Measurements from ENCODE around the gene KYNU. TPM values are rescaled to one million over a fixed set of nuclear protein-coding genes. Genes with fewer than 3 reads are reported as not detected.
"Not testable (repeated sequence)": the region's sequence is repeated elsewhere in the genome, so short reads cannot be mapped to it uniquely, and the experiment has no call there.

The KYNU gene
- 12.0 TPM for total RNA-seq
- long read RNA-seq, full-length matches to known transcripts = 29 of 38 reads
- long read RNA-seq, partial matches to known transcripts = 5 of 38 reads
- long read RNA-seq, other reads (novel, unspliced or antisense) = 4 of 38 reads

DNA sequence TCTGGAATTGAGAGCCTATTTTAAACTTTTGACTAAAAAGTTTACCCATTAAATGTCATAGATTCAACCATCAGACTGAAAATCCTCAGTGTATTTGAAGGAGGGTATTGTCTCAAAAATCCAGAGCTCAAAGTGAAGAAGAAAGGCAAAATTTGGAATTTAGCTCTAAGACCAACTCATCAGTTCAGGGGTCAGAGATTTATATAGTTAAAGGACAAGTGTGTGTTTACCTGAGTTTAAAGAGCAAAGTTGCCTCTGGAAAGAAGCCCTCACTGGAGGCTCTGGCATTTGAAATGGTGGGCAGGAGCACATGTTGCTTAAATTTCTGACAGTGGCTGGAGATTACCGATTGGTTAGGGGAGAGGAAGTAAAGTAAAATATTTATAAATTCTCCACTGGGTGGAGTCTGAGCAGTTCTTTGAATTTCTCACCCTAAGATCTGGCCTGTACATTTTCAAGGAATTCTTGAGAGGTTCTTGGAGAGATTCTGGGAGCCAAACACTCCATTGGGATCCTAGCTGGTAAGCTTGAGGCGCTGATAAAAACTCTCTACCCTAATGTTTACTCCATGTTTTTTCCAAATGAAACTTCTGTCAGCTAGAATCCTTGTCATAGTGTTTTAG, at the start of gene KYNU:
Gene KYNU, plus strand, starts transcription at position 449 of the 623 bp plus-strand sequence. CDS start 7,704 bp downstream, outside the sequence.
- no peak for DNase-seq (ENCODE audit: low spot score)

DNA sequence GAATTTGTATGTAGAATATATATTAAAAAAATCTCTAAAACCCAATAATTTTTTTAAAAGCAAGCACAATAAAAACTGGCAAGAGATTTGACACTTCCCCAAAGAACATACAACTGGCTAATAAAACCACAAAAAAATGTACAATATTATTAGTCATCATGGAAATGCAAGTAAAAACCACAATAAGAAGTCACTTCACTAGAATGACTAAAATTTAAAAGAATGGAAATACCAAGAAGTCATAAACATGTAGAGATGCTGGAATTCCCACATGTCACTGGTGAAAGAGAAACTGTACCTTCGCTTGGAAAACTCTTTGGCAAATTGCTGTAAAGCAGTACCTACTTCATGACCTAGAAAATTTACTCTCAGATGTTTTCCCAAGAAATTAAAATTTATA, 43.4 kb upstream of the KYNU start:
- no peak for DNase-seq (ENCODE audit: low spot score)

DNA sequence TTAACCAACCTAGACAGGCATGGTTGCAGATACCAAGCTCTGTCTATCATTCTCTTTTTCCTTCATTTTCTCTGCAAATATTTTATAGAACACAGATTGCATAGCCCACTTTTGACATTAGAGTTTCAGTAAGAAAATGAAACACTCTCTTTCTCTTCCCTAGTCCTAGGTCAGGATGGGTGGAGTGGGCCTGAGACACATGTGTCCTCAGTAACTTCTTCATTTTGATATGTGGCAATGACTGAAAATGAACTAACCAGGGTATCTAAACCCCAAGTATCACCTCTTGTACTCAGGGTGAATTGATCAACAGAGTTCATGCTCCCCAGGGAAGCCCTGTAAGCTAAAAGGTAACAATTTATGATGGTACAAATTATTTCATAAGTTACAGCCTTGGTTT, 37.0 kb upstream of the KYNU start:
- no peak for DNase-seq (ENCODE audit: low spot score)

GRCh38 chr2:142841788-142842187, 35.7 kb upstream of the KYNU start:
- DNase-seq (ENCODE audit: low spot score) = no peak

DNA sequence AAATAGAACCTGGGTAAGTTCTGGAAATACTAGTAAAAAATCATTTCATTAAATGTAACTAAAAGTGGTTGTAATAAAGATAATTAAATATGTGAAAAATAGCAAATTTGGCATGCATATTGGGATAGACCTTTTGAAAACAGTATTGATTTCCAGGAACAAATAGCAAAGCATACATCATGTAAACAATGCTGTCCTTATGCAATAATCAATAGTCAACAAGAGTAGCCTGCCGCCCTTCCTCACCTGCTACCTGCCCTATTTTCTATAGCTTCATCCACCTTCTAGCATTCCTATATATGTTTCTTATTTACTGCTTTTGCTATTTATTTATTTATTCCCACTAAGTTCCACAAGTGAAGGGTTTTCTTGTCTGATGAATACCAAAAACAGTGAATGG, 35.1 kb upstream of the KYNU start:
- DNase-seq (ENCODE audit: low spot score) = no peak

DNA sequence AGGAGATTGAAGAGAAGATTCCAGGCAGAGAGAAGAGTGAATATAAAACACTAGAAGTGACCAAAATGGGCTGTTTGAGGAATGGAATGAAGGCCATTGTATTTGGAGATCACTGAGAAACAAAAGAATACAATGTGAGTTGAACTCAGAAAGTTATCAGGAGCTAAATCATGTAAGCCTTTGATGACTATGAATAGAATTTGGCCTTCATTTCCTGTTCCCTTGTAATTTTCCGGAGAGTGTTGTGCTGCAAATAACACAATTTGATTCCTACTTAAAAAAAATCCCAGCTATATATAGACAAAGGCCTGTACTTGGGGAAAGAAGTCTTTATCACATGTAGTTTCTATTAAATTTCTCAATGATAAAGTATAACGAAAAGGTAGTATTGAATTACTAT, 33.7 kb upstream of the KYNU start:
- no peak for DNase-seq (ENCODE audit: low spot score)

DNA sequence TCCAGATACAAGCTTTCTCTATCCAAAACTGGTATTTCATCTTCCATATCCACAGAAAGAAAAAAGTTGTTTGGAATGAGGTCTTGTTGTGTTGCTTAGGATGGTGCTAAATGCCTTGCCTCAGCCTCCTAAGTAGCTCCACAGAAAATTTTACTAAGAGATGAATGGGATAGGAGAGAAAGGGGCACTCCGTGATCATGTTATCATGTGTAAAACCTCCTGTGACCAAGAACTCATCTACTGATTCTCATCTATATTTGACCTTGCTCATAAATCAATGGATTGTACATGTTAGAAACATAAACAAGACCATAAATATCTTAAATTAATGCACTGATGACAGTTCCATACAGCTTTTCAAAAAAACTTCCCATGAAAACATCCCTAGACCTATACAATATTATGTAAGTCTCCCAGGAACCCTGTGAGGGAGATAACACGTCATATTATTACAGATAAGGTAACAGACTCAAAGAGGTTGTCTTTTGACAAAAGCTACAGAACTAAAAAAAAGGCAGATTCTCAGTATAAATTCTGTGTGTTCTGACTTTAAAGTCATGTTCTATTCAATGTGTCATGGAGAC, 29.3 kb upstream of the KYNU start:
- DNase-seq (ENCODE audit: low spot score) = no peak

GRCh38 chr2:142849820-142850219, 27.6 kb upstream of the KYNU start:
- no peak for DNase-seq (ENCODE audit: low spot score)

- no peak for DNase-seq (ENCODE audit: low spot score)
Measured at GRCh38 chr2:142853912-142854311, 23.6 kb upstream of the KYNU start.

DNA sequence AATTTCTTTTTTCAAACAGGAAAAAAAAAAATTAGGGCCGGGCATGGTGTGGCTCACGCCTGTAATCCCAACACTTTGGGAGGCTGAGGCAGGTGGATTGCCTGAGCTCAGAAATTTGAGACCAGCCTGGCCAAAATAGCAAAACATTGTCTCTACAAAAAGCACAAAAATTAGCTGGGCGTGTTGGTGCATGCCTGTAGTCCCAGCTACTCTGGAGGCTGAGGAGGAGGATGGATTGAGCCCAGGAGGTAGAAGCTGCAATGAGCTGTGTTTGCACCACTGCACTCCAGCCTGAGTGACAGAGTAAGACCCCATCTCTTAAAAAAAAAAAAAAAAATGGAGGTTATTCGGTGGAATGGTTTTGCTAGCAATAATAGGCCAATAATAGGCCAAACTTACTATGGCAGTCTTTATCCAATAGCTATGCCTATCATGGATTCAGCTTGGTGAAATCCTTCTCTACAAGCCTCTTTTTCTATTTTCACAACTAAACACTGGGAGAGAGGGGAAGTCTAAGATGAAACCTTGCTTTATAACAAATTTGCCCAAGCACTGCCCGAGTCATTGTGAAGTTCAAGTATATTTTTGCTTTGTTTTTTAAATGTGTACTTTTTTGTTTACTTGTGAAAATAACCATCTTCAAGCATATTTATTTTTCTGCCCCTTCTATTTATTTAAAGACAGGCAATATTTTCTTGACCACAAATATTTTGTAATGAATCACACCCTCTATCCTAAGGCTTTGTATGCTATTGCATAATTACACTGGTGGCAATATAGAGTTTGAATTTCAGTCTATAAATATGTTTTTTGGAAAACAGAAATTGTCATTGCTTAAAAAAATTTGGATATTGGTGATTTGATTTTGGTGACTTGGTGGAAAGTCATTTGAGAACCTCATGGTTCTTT, 20.0 kb upstream of the KYNU start:
- no peak for DNase-seq (ENCODE audit: low spot score)

DNA sequence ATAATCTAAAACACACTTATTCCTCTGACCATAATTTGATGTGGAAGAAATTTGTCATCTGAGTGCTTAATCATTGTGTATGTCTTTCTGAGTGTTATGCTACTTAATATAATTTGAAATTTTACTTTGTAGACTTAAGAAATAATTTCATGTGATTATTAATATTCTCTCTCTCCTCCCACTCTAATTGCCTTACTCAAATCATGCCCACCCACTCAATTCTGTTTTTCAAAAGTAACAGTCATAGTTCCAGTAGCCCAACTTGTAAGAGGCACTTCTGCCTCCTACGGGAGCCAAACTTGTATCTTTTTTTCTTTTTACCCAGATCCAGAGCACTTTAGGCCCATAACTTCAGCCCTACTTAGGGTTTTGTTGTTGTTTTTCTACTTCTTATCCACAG, 18.5 kb upstream of the KYNU start:
- no peak for DNase-seq (ENCODE audit: low spot score)

DNA sequence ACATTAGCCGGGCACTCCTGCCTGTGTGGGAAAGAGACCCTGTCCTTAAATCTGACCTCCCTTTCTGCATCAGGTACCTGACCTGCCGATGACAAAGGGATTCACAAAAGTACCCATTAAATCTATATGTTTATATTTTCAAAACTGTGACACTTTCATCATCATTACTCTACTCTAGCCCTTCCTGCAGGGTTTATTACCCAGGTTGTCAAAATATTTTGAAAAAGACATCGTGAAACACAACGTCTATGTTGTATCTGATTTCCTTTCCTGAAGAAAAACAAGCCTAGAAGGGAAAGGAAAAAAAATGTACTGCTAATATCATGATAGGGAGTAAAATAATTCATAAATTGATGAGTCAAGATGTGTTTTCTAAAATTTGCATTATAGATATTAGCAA, 15.2 kb upstream of the KYNU start:
- no peak for DNase-seq (ENCODE audit: low spot score)

GRCh38 chr2:142862847-142863246, 14.6 kb upstream of the KYNU start:
- DNase-seq (ENCODE audit: low spot score) = no peak

DNA sequence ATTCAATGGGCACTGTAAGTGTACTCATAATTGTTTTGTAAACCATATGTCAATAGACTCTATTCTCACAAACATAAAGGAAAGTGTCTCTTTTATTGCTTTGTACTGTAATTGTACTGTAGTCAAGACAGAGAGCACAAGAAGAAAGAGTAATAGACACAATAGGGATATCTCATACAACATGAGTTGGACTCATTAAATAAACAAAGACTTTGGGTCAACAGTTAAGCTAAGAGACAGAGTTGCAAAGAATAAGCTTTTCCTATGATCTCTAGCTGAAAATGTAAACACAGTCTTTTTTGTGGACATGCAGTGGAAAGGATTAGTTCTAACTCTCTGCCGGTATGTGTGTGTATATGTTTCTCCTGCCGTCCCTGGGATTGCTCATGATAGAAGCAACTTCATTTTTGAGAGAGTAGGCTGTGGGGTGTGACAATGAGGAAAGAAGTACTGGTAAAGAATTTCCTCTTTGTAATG, 13.9 kb upstream of the KYNU start:
- DNase-seq (ENCODE audit: low spot score) = no peak

DNA sequence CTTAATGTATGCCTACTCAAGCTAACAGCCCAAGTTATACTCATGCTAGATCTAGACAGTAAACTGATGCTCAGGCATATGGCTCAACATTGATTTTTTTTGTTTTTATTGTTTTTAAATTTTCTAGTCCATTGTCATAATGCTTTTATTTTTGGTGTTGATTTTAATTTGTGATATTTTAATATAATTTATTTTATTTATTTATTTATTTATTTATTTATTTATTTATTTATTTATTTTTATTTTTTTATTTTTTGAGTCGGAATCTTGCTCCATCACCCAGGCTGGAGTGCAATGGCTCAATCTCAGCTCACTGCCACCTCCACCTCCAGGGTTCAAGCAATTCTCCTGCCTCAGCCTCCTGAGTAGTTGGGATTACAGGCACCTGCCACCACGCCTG, 12.9 kb upstream of the KYNU start:
- DNase-seq (ENCODE audit: low spot score) = not testable (repeated sequence)

DNA sequence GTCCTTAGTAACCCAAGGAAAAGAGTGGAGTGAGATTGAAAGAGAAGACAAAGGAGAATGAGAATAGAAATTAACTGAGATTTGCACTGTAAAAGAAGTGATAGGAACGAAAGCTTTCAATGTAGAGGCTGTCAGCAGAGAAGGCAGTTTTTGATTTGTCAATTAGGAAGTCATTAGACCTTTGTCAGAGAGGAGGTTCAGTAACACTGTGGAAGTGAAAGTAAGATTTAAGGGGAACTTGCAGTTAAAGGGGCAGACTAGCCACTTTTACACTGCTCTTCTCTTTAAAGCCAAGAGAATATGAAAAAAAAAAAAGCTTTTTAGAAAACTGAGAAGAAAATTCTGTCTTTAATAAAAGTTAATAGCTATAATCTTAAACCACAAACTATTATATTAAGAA, 11.5 kb upstream of the KYNU start:
- no peak for DNase-seq (ENCODE audit: low spot score)

GRCh38 chr2:142866426-142866825, 11.0 kb upstream of the KYNU start:
- DNase-seq (ENCODE audit: low spot score) = no peak

- DNase-seq (ENCODE audit: low spot score) = no peak
Measured at GRCh38 chr2:142867136-142867535, 10.3 kb upstream of the KYNU start.

- DNase-seq (ENCODE audit: low spot score) = peak; percentile 91
Measured at GRCh38 chr2:142868229-142868762, 9.2 kb upstream of the KYNU start.

GRCh38 chr2:142869065-142869460, 8.4 kb upstream of the KYNU start:
- DNase-seq (ENCODE audit: low spot score) = not testable (repeated sequence)

DNA sequence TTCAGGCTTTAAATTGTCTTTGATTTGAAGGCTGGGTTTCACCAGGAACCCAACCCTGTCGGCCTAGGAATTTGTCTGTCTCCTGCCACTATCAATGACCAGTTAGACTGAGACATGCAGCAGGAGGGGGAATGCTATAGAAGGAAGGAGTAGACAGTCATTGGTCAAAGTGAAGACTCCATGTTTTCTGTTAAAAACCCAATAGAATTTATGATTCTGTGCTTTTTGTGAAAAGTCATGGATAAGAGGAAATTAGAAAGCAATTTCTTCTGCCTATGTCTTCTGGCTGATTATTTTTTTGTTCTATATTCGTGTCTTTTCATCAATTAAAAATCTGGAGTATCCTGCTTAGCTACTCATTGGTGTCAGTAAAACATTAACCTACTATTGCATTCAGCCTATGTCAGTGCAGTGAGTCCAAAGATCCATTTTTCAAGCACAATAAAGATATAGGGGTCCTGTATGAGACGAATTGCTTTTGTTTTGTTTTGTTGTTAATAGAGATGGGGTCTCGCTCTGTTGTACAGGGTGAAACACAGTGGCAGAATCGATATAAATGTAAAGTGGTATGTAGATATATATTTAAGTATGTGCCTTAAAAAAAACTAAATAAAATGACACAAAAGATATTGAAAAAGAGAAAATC, 7.9 kb upstream of the KYNU start:
- DNase-seq (ENCODE audit: low spot score) = no peak
